GM12878 (cell line): ENCODE data around the gene HIBCH. TPM values are rescaled to one million over a fixed set of nuclear protein-coding genes. Genes with fewer than 3 reads are reported as not detected.

Experiments used
- ATAC-seq: fragments of 200-7000 bp; cut with Tn5 transposase; 3 replicates; pipeline ENCODE4 v1.9.1; 2020; ENCODE audit warnings: mild to moderate bottlenecking, moderate library complexity
- BruUV-seq: library from RNA; stranded (reverse); fragments of 400-500 nt; replicated peaks from 2 replicates; lab custom pipeline; 2021; lab: Mats Ljungman, UMichigan
- CTCF ChIA-PET: fragments of 300-600 bp; sonication (Branson Sonifier 250); formaldehyde crosslinking; extraction: SDS; loops from one replicate; lab custom pipeline; 2021; ENCODE audit warnings: inconsistent platforms; lab: Yijun Ruan, JAX
- POLR2A ChIA-PET: fragments of 350-600 bp; formaldehyde crosslinking; extraction: SDS; loops from one replicate; lab custom pipeline; 2021; ENCODE audit warnings: inconsistent platforms; lab: Charles Lee
- RAD21 ChIA-PET: fragments of 300-600 bp; sonication (Branson Sonifier 250); formaldehyde crosslinking; loops from one replicate; lab custom pipeline; 2023; ENCODE audit warnings: antibody characterized with exemption; ENCODE audit not compliant: unreplicated experiment; lab: Charles Lee
- SMC1A ChIA-PET: fragments of 300-600 bp; sonication (Branson Sonifier 250); formaldehyde crosslinking; loops from one replicate; lab custom pipeline; 2023; ENCODE audit not compliant: unreplicated experiment, uncharacterized antibody; lab: Charles Lee
- DNase-seq: peaks from one replicate; pipeline ENCODE4 v3.0.0-alpha.2; 2011; ENCODE audit warnings: low read depth, low spot score
- FAIRE-seq: peaks from 3 replicates; lab custom pipeline; 2011; peaks lifted over from hg19 to GRCh38; lab: Jason Lieb, UNC
- H2AFZ ChIP-seq: 2 replicates; pipeline ENCODE4 v1.6.0; 2011; ENCODE audit warnings: low read depth, low read length, control low read depth; ENCODE audit not compliant: control insufficient read depth
- H3K27ac ChIP-seq: 2 replicates; pipeline ENCODE4 v1.5.1; 2011; ENCODE audit warnings: control low read depth; ENCODE audit not compliant: control insufficient read depth, insufficient read depth
- H3K27me3 ChIP-seq, 2 experiments: replicated peaks in 1 of 2; 2 replicates each; pipeline versions ENCODE4 v1.6.0 to v1.6.1; 2011; ENCODE audit warnings: low read length in 1 of 2; ENCODE audit not compliant: control insufficient read depth in 2 of 2, insufficient read depth in 2 of 2
- H3K36me3 ChIP-seq, 2 experiments: 2 replicates each; pipeline ENCODE4 v1.5.1; 2011; ENCODE audit warnings: low read length in 1 of 2; ENCODE audit not compliant: control insufficient read depth in 2 of 2, insufficient read depth in 2 of 2
- H3K4me1 ChIP-seq: 2 replicates; pipeline ENCODE4 v1.6.1; 2011; ENCODE audit warnings: mild to moderate bottlenecking, low read length, moderate library complexity, mixed read lengths; ENCODE audit not compliant: control insufficient read depth, insufficient read depth
- H3K4me2 ChIP-seq: 2 replicates; pipeline ENCODE4 v1.6.0; 2011; ENCODE audit warnings: control low read depth; ENCODE audit not compliant: control insufficient read depth, insufficient read depth
- H3K4me3 ChIP-seq: fragments of 200-600 bp; sonication (generic); 2 replicates; pipeline ENCODE4 v1.5.1; 2016
- H3K79me2 ChIP-seq: 2 replicates; pipeline ENCODE4 v1.6.0; 2011; ENCODE audit warnings: low read length; ENCODE audit not compliant: control insufficient read depth, insufficient read depth
- H3K9ac ChIP-seq: 2 replicates; pipeline ENCODE4 v1.8.0; 2011; ENCODE audit warnings: low read length, control low read depth, mixed read lengths; ENCODE audit not compliant: control insufficient read depth, insufficient read depth
- H3K9me3 ChIP-seq: replicated peaks from 3 replicates; pipeline ENCODE4 v1.5.1; 2011; ENCODE audit warnings: mild to moderate bottlenecking, low read length; ENCODE audit not compliant: control insufficient read depth, insufficient read depth
- H4K20me1 ChIP-seq: 2 replicates; pipeline ENCODE4 v1.6.0; 2011; ENCODE audit not compliant: control insufficient read depth, insufficient read depth
- ESRRA ChIP-seq: IDR thresholded peaks from 2 replicates; pipeline ENCODE4 v1.6.1; 2012; ENCODE audit warnings: mild to moderate bottlenecking, low read length, improper control_type of control experiment
- MXI1 ChIP-seq: fragments of 150-350 bp; IDR thresholded peaks from 2 replicates; pipeline ENCODE4 v1.6.1; 2011; ENCODE audit warnings: low read depth, mild to moderate bottlenecking, inconsistent platforms, low read length, improper control_type of control experiment
- NFXL1 ChIP-seq: fragments of 450-650 bp; IDR thresholded peaks from 2 replicates; pipeline ENCODE4 v1.6.1; 2017; ENCODE audit warnings: antibody characterized with exemption, mild to moderate bottlenecking, borderline replicate concordance
- NFYA ChIP-seq: IDR thresholded peaks from 2 replicates; pipeline ENCODE4 v1.6.1; 2011; ENCODE audit warnings: low read depth, mild to moderate bottlenecking, low read length, improper control_type of control experiment, borderline replicate concordance
- RB1 ChIP-seq: fragments of 450-650 bp; formaldehyde crosslinking; IDR thresholded peaks from 2 replicates; pipeline ENCODE4 v1.6.1; 2017; ENCODE audit warnings: mild to moderate bottlenecking, borderline replicate concordance
- SREBF1 ChIP-seq: IDR thresholded peaks from 2 replicates; pipeline ENCODE4 v1.6.1; 2012; ENCODE audit warnings: mild to moderate bottlenecking, low read length
- WGBS: methylation state at CpG from one replicate; pipeline ENCODE4 v1.1.6; 2016; ENCODE audit warnings: low lambda C conversion rate; ENCODE audit not compliant: insufficient replicate concordance, insufficient coverage; ENCODE audit errors: missing lambda C conversion rate; 5-methylcytosine and 5-hydroxymethylcytosine counted together
- in situ Hi-C: fragments of 300-500 bp; cut with MboI; formaldehyde crosslinking; loops from 9 replicates; pipeline ENCODE4 v1.14.3; 2018; ENCODE audit warnings: mixed read lengths
- intact Hi-C: fragments of 100-400 bp; cut with micrococcal nuclease; formaldehyde crosslinking; loops from one replicate; pipeline ENCODE4 v1.14.2; 2022; ENCODE audit not compliant: unreplicated experiment
- polyA plus RNA-seq, 11 experiments: library from polyadenylated mRNA; depleted of rRNA in 4 of 11; unstranded in 6 of 11; stranded (reverse) in 5 of 11; fragments of >200 nt; fragmentation: Nextera tagmentation in 4 of 11; fragmentation: Illumina TruSeq in 1 of 11; extraction: Ambion mirVana in 4 of 11; extraction: Trizol in 1 of 11; gene quantifications; 1 replicate in 1 of 11; 2 replicates in 10 of 11; pipeline versions ENCODE4 v1.2.1 to v1.2.3, GENCODE V29; 2011 to 2016; ENCODE audit warnings: inconsistent platforms in 2 of 11, missing spikeins in 2 of 11, low read depth in 1 of 11
- total RNA-seq, 4 experiments: library from RNA; depleted of rRNA in 3 of 4; stranded (reverse); fragments of >200 nt in 3 of 4; fragmentation: Illumina TruSeq in 1 of 4; extraction: Trizol in 1 of 4; gene quantifications; 2 replicates each; pipeline versions ENCODE4 v1.2.1 to v1.2.3, GENCODE V29; 2013 to 2021
- TF ChIP-seq, protein P1 (sequence below): fragments of 450-650 bp; IDR thresholded peaks from 2 replicates; pipeline ENCODE4 v1.6.1; 2017; ENCODE audit warnings: antibody characterized with exemption, mild to moderate bottlenecking, moderate library complexity
- TF ChIP-seq, protein P2 (sequence below): fragments of 450-650 bp; IDR thresholded peaks from 2 replicates; pipeline ENCODE4 v1.6.1; 2018; ENCODE audit warnings: mild to moderate bottlenecking, low read depth, moderate library complexity; ENCODE audit not compliant: partially characterized antibody

HIBCH gene
- total and polyA plus RNA-seq, 10 of the 15 experiments (the other 5 are each of a cell fraction or from before 2014, with no cell fraction given) = 22.3 to 81.0 (median 37.4) TPM

DNA sequence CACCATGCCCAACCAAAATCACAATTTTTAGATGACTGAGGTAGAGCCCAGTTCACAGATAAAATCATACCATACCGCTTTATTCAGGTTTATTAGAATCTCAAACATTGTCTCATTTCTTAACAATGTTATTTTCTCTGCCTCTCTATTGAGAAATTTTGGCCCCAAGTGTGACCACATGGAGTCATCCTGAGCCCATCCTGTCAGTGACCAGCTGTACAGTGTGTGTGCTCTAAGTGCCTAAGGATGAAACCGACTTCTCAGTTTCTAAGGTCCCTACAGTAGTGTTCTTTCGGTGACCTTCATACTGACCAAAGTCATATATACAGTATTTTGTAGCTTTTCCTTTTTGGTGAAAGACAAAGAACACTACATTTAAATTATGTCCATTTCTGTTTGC lies 133.4 kb downstream of the HIBCH start:
- ChIA-PET SMC1A (interaction anchor here (0.8 kb wide), 1 partner anchor 97 kb away, joined by 3 read pairs; no protein-coding TSS in a partner anchor), RAD21 (no interaction called here), POLR2A (interaction anchor here (1.2 kb wide), 1 partner anchor 174 kb away, joined by 3 read pairs; no protein-coding TSS in a partner anchor), CTCF (no interaction called here)
- Histone ChIP-seq H3K9me3 (no peaks in the 10 kb centered on the region), H3K36me3 (no peaks in the 10 kb centered on the region), H3K9ac (no peak overlapping the region), H3K4me2 (no peak overlapping the region), H3K4me3 (no peak overlapping the region), H2AFZ (no peak overlapping the region), H4K20me1 (no peaks in the 10 kb centered on the region), H3K4me1 (peaks cover 8% of the 10 kb centered on the region; the same call in 1 of the 2 replicates), H3K27ac (no peak overlapping the region), H3K27me3 (no peaks in the 10 kb centered on the region), H3K79me2 (no peaks in the 10 kb centered on the region)
- no peak for DNase-seq
- no peak for FAIRE-seq
- no peak for ATAC-seq
- intact Hi-C loops = no loop called here
- WGBS = 96% methylated on average over 3 of the region's 3 CpGs
- in situ Hi-C loops = no loop called here
- TF ChIP-seq NFYA (no peak), SREBF1 (no peak)
- no TSS peak for BruUV-seq

DNA sequence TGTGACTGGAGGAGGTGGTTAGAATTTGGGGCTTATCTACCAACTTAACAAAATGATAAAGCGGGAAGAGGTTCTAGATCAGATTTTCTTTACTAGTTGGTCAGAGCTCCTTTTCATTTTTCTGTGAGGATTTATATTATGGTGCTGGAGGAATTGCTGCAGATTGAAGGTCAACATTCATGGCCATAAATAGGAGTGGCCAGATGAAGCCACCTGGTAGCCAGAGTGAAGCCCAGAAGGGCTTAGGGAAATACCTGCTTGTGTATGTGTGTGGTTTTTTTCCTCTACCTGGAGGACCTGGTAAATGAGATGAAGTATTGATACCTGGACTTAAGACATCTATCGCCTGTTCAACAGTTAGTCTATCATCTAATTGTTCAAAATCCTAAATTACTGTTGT lies 134.2 kb downstream of the HIBCH start:
- no peak for ATAC-seq
- RAD21 ChIA-PET = no interaction called here
- TF ChIP-seq RB1 (no peak), ESRRA (no peak), MXI1 (no peak), NFXL1 (no peak)
- TF ChIP-seq, protein P1, sequence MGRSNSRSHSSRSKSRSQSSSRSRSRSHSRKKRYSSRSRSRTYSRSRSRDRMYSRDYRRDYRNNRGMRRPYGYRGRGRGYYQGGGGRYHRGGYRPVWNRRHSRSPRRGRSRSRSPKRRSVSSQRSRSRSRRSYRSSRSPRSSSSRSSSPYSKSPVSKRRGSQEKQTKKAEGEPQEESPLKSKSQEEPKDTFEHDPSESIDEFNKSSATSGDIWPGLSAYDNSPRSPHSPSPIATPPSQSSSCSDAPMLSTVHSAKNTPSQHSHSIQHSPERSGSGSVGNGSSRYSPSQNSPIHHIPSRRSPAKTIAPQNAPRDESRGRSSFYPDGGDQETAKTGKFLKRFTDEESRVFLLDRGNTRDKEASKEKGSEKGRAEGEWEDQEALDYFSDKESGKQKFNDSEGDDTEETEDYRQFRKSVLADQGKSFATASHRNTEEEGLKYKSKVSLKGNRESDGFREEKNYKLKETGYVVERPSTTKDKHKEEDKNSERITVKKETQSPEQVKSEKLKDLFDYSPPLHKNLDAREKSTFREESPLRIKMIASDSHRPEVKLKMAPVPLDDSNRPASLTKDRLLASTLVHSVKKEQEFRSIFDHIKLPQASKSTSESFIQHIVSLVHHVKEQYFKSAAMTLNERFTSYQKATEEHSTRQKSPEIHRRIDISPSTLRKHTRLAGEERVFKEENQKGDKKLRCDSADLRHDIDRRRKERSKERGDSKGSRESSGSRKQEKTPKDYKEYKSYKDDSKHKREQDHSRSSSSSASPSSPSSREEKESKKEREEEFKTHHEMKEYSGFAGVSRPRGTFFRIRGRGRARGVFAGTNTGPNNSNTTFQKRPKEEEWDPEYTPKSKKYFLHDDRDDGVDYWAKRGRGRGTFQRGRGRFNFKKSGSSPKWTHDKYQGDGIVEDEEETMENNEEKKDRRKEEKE = no peak
- TF ChIP-seq, protein P2, sequence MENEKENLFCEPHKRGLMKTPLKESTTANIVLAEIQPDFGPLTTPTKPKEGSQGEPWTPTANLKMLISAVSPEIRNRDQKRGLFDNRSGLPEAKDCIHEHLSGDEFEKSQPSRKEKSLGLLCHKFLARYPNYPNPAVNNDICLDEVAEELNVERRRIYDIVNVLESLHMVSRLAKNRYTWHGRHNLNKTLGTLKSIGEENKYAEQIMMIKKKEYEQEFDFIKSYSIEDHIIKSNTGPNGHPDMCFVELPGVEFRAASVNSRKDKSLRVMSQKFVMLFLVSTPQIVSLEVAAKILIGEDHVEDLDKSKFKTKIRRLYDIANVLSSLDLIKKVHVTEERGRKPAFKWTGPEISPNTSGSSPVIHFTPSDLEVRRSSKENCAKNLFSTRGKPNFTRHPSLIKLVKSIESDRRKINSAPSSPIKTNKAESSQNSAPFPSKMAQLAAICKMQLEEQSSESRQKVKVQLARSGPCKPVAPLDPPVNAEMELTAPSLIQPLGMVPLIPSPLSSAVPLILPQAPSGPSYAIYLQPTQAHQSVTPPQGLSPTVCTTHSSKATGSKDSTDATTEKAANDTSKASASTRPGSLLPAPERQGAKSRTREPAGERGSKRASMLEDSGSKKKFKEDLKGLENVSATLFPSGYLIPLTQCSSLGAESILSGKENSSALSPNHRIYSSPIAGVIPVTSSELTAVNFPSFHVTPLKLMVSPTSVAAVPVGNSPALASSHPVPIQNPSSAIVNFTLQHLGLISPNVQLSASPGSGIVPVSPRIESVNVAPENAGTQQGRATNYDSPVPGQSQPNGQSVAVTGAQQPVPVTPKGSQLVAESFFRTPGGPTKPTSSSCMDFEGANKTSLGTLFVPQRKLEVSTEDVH = no peak
- DNase-seq = no peak
- Histone ChIP-seq H3K4me3 (no peak overlapping the region), H3K27me3 (no peaks in the 10 kb centered on the region), H3K9me3 (no peaks in the 10 kb centered on the region), H3K4me1 (peaks cover 11% of the 10 kb centered on the region; the same call in 1 of the 2 replicates), H3K36me3 (no peaks in the 10 kb centered on the region), H3K79me2 (no peaks in the 10 kb centered on the region; the same call in 1 of the 2 replicates), H4K20me1 (no peaks in the 10 kb centered on the region), H2AFZ (no peak overlapping the region), H3K4me2 (no peak overlapping the region), H3K9ac (no peak overlapping the region), H3K27ac (no peak overlapping the region)
- in situ Hi-C loops (no loop called here), intact Hi-C loops (no loop called here)
- 98% methylated on average over 2 of the region's 2 CpGs for WGBS
- SMC1A ChIA-PET = interaction anchor here (0.6 to 1.0 kb wide), 3 partner anchors 11 to 58 kb away, joined by 3 to 5 read pairs (median 4); no protein-coding TSS in a partner anchor
- CTCF ChIA-PET = no interaction called here
- POLR2A ChIA-PET = interaction anchor here (1.2 kb wide), 1 partner anchor 175 kb away, joined by 3 read pairs; no protein-coding TSS in a partner anchor
- FAIRE-seq = no peak
- BruUV-seq = no TSS peak
